Smooth muscle cell (in vitro differentiated cells): ENCODE results near the gene GRSF1. TPM values are rescaled to one million over a fixed set of nuclear protein-coding genes. Genes with fewer than 3 reads are reported as not detected.
A peak's percentile ranks its signal among the peaks of the same experiment; 100 is the strongest.

Source experiments
- DNase-seq: peaks from one replicate; lab custom pipeline; 2025; ENCODE audit not compliant: unreplicated experiment; lab: John Stamatoyannopoulos, UW
- H2AFZ ChIP-seq: fragments of 200-600 bp; sonication (generic); 2 replicates; pipeline ENCODE4 v1.6.0; 2016; ENCODE audit warnings: antibody characterized with exemption, low read depth, mild to moderate bottlenecking
- H3F3A ChIP-seq: fragments of 200-600 bp; sonication (generic); 2 replicates; pipeline ENCODE4 v1.6.0; 2017; ENCODE audit warnings: antibody characterized with exemption, low read depth
- H3K27ac ChIP-seq: fragments of 200-600 bp; sonication (generic); 2 replicates; pipeline ENCODE4 v1.5.1; 2016; ENCODE audit warnings: low read depth, mild to moderate bottlenecking
- H3K27me3 ChIP-seq: fragments of 200-600 bp; sonication (generic); 2 replicates; pipeline ENCODE4 v1.6.1; 2016; ENCODE audit warnings: low read depth, mild to moderate bottlenecking
- H3K36me3 ChIP-seq: fragments of 200-600 bp; sonication (generic); 2 replicates; pipeline ENCODE4 v1.5.1; 2016; ENCODE audit warnings: low read depth
- H3K4me1 ChIP-seq: fragments of 200-600 bp; sonication (generic); 2 replicates; pipeline ENCODE4 v1.5.1; 2016; ENCODE audit warnings: low read depth
- H3K4me2 ChIP-seq: fragments of 200-600 bp; sonication (generic); 2 replicates; pipeline ENCODE4 v1.6.0; 2016; ENCODE audit warnings: mild to moderate bottlenecking
- H3K4me3 ChIP-seq: fragments of 200-600 bp; sonication (generic); 2 replicates; pipeline ENCODE4 v1.5.1; 2016; ENCODE audit warnings: mild to moderate bottlenecking
- H3K79me2 ChIP-seq: fragments of 200-600 bp; sonication (generic); 2 replicates; pipeline ENCODE4 v1.6.0; 2016; ENCODE audit warnings: low read depth, mild to moderate bottlenecking
- H3K9ac ChIP-seq: fragments of 200-600 bp; sonication (generic); 2 replicates; pipeline ENCODE4 v1.6.0; 2016; ENCODE audit warnings: low read depth
- H3K9me3 ChIP-seq: fragments of 200-600 bp; sonication (generic); replicated peaks from 2 replicates; pipeline ENCODE4 v1.5.1; 2016; ENCODE audit warnings: low read depth
- H4K20me1 ChIP-seq: fragments of 200-600 bp; sonication (generic); 2 replicates; pipeline ENCODE4 v1.6.0; 2016; ENCODE audit warnings: low read depth
- CTCF ChIP-seq: fragments of 200-600 bp; sonication (generic); IDR thresholded peaks from 2 replicates; pipeline ENCODE4 v1.5.1; 2017; ENCODE audit warnings: borderline replicate concordance, mild to moderate bottlenecking, antibody characterized with exemption; ENCODE audit not compliant: insufficient read depth, poor library complexity, severe bottlenecking
- WGBS: methylation state at CpG from one replicate; pipeline ENCODE4 v1.1.7; 2016; ENCODE audit warnings: low lambda C conversion rate; 5-methylcytosine and 5-hydroxymethylcytosine counted together
- polyA plus RNA-seq: library from polyadenylated mRNA; unstranded; fragments of >200 nt; fragmentation: Nextera tagmentation; extraction: Ambion mirVana; gene quantifications from 2 replicates; pipeline ENCODE4 v1.2.1, GENCODE V29; 2016
- total RNA-seq: library from RNA; depleted of rRNA; stranded (reverse); fragments of >200 nt; gene quantifications from 2 replicates; pipeline ENCODE4 v1.2.3, GENCODE V29; 2014

GRSF1 gene
- total and polyA plus RNA-seq, 2 experiments from 2014 or later = 105 to 109 TPM

GRCh38 chr4:70849291-70849690 is 9.6 kb upstream of the GRSF1 start:
- H3K27me3 ChIP-seq = no peaks in the 10 kb centered on the region
- no peak overlapping the region for H3K4me2 ChIP-seq
- no peak overlapping the region for H3K9ac ChIP-seq
- no peak overlapping the region for H3K4me3 ChIP-seq
- no peak for TF ChIP-seq CTCF
- no peak overlapping the region for H3K27ac ChIP-seq
- H3K4me1 ChIP-seq = no peaks in the 10 kb centered on the region
- no peaks in the 10 kb centered on the region for H4K20me1 ChIP-seq
- no peaks in the 10 kb centered on the region for H3K79me2 ChIP-seq
- no peaks in the 10 kb centered on the region for H3F3A ChIP-seq
- H2AFZ ChIP-seq = no peak overlapping the region
- 92% methylated on average over 5 of the region's 5 CpGs for WGBS
- no peak for DNase-seq
- no peaks in the 10 kb centered on the region for H3K36me3 ChIP-seq
- H3K9me3 ChIP-seq = no peaks in the 10 kb centered on the region

GRCh38 chr4:70844180-70844579 is 4.5 kb upstream of the GRSF1 start:
- H3K27ac ChIP-seq = no peak overlapping the region
- no peak overlapping the region for H3K4me2 ChIP-seq
- no peak overlapping the region for H2AFZ ChIP-seq
- H3K36me3 ChIP-seq = no peaks in the 10 kb centered on the region
- no peaks in the 10 kb centered on the region for H3K27me3 ChIP-seq
- DNase-seq = no peak
- WGBS = 95% methylated on average over 9 of the region's 9 CpGs
- no peak overlapping the region for H3K9ac ChIP-seq
- no peaks in the 10 kb centered on the region for H3K9me3 ChIP-seq
- TF ChIP-seq CTCF = no peak
- H4K20me1 ChIP-seq = no peaks in the 10 kb centered on the region
- no peaks in the 10 kb centered on the region for H3K4me1 ChIP-seq
- H3K4me3 ChIP-seq = no peak overlapping the region
- H3K79me2 ChIP-seq = no peaks in the 10 kb centered on the region
- peaks cover 9% of the 10 kb centered on the region for H3F3A ChIP-seq

- Histone ChIP-seq H3F3A (peaks cover 13% of the 10 kb centered on the region), H3K4me2 (no peak overlapping the region), H3K4me1 (no peaks in the 10 kb centered on the region), H4K20me1 (peaks cover 9% of the 10 kb centered on the region), H3K36me3 (no peaks in the 10 kb centered on the region), H3K9me3 (no peaks in the 10 kb centered on the region), H3K4me3 (no peak overlapping the region), H3K79me2 (peaks cover 12% of the 10 kb centered on the region), H3K9ac (no peak overlapping the region), H3K27me3 (no peaks in the 10 kb centered on the region), H3K27ac (no peak overlapping the region), H2AFZ (no peak overlapping the region)
- TF ChIP-seq CTCF = no peak
- WGBS = 97% methylated on average over 6 of the region's 6 CpGs
- no peak for DNase-seq
Measured at GRCh38 chr4:70842761-70843435, 3.2 kb upstream of the GRSF1 start.

GRCh38 chr4:70841951-70842350 is 2.3 kb upstream of the GRSF1 start:
- Histone ChIP-seq H4K20me1 (peaks cover 18% of the 10 kb centered on the region), H3K9me3 (no peaks in the 10 kb centered on the region), H3K4me2 (no peak overlapping the region), H3K4me3 (no peak overlapping the region), H3K4me1 (peaks cover 3% of the 10 kb centered on the region), H2AFZ (no peak overlapping the region), H3K9ac (no peak overlapping the region), H3K36me3 (no peaks in the 10 kb centered on the region), H3F3A (peaks cover 13% of the 10 kb centered on the region), H3K27ac (peak overlapping the region; percentile 47), H3K79me2 (peaks cover 21% of the 10 kb centered on the region), H3K27me3 (no peaks in the 10 kb centered on the region)
- 81% methylated on average over 1 of the region's 1 CpG for WGBS
- TF ChIP-seq CTCF = no peak
- no peak for DNase-seq
